ENCODE data around the gene ZNF286A. TPM values are rescaled to one million over a fixed set of nuclear protein-coding genes. Genes with fewer than 3 reads are reported as not detected.
A peak's percentile ranks its signal among the peaks of the same experiment; 100 is the strongest.
"Not testable (repeated sequence)": the region's sequence is repeated elsewhere in the genome, so short reads cannot be mapped to it uniquely, and the experiment has no call there.

ZNF286A gene
- total RNA-seq, 1 experiment from 2014 or later, result 56.3 TPM

DNA sequence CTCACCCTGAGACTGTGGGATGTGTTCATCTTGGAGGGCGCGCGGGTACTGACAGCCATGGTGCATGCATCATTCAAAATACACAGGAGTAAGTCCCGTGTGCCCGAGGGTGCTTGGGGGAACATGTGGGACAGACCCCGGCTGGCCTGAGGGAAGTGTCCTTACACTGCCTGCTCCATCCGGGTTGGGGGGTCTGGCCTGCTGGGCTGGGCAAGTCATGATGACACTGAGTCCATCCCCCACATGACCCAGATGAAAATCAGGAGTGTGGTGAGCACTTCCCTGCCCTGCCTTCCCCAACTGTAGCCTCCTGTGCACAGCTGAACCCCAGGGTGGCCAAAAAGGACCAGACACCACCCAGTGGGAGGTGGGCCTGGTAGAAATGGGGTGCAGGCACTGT lies 43.4 kb downstream of the ZNF286A start:
- in situ Hi-C loops (cut with HindIII; ENCODE audit: low sequenced_read_pairs), result no loop called here
- no peak for DNase-seq (ENCODE audit: low spot score)

DNA sequence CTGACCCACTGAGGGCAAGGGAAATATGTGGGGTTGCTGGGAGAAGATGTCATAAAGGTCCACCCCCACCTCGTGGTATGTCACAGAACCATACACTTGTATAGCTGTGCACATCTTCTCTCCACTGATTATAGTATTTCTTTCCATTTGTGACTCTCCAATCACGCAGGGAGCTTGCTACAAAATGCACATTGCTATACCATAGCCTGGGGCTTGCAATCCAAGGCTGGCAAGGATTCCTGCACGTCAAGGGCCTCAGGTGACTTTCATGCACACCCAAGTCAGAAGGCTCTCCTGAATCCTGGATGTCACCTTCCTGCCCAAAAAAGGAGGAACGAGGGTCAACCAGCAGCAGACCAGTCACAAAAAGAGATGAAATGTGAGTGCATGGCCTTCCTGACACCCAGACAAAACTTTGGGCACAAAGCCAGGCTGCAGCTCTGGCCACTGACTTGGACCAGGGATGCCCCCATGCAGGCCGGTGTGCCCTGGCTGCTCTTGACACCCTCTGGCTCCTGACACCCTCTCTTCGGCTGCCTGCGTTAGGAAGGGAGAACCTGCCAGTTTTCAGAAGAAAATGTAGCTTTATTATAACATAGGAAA lies 44.6 kb downstream of the ZNF286A start:
- DNase-seq (ENCODE audit: low spot score), result no peak
- in situ Hi-C loops (cut with HindIII; ENCODE audit: low sequenced_read_pairs), result no loop called here

DNA sequence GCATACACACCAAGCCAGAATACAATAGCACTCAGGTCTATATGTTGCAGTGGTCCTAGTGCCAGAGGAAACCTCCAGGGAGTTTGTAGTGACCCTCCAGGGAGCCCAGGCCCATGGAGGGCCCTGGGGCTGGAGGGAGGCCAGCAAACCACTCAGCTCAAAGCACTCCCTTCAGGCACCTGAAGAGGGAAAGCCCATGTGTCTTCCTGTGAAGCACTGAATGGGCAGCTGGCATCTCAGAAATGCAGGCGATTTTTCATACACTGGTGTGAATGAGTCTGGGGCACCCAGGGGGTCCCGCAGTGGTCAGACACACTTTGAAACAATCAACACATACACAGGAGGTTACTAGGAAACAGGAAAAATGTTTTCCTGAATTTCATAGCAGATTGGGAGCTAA lies 45.3 kb downstream of the ZNF286A start:
- no peak for DNase-seq (ENCODE audit: low spot score)
- in situ Hi-C loops (cut with HindIII; ENCODE audit: low sequenced_read_pairs), result no loop called here

DNA sequence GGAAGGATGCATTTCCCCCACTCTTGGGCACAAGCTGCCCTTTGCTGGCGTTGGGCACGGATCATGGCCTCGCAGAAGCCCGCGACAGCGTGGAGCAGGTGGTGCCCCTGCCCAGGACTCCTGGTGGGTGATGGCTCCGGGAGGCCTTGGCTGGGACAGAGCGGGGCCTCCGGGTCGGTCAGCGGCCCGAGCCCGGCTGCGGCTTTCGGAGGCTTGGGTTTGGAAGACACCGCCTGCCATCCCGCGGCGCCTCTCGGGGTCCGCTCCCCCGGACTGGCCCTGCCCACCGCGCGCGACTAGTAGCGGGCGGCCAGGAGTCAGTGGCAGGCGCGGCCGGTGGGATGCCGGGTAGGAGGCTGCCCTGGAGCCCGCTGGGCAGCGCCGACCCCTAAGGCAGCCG lies 49.9 kb downstream of the ZNF286A start:
- DNase-seq (ENCODE audit: low spot score); in situ Hi-C loops (cut with HindIII; ENCODE audit: low sequenced_read_pairs): not testable (repeated sequence)

DNA sequence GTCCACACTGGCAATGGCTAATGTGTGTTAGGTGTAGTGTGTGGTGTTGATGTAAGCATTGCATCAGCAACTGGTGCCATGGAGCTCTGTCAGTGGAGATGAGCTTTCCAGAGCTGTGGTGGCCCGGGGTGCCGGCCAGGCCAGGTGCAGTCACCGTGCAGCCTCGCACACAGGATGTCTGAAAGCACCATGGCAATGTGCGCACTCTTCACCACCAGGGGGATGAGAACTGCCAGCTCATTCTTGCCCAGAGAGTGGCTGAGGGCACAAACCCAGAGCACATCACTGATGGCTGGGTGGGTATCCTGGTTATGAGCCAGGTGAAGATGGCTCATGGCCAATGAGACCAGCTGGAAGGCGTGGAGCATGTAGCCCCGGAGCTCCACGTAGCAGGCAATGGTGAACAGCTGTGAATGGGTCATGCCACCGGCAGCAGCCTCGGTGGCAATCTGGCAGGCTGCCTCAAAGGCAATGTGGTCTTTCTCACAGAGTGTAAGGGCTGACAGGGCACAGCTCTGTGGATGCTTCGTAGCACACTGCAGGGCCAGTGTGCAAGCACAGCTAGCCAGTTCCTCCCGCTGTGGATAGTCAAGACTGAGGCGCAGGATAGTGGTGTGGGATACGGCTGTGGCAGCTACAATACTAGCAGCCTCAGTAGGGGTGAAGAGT lies 69.4 kb downstream of the ZNF286A start:
- DNase-seq (ENCODE audit: low spot score), result peak; percentile 6
- in situ Hi-C loops (cut with HindIII; ENCODE audit: low sequenced_read_pairs), result not testable (repeated sequence)

Other genes starting within 250 kb of the ZNF286A start
- 1.9 and 5.0 TPM in 2 replicates for gene CDRT4, start 232.1 kb upstream of the ZNF286A start, total RNA-seq (2014; rRNA removed; shearing (Covaris generic))
- gene TVP23C, start 136.3 kb upstream of the ZNF286A start, total RNA-seq (2014; rRNA removed; shearing (Covaris generic)), result 4.1 and 10.3 TPM in 2 replicates
- not detected in 2 replicates for gene FBXW10B, start 80.0 kb upstream of the ZNF286A start, total RNA-seq (2014; rRNA removed; shearing (Covaris generic))
- gene TRIM16, start 15.4 kb upstream of the ZNF286A start, total RNA-seq (2014; rRNA removed; shearing (Covaris generic)), result 19.0 and 47.9 TPM in 2 replicates
- gene TBC1D26, start 32.5 kb downstream of the ZNF286A start, total RNA-seq (2014; rRNA removed; shearing (Covaris generic)), result 0.61 TPM in 1 of 2 replicates, not detected in the other
- gene ADORA2B, start 245.4 kb downstream of the ZNF286A start, total RNA-seq (2014; rRNA removed; shearing (Covaris generic)), result 23.7 and 30.5 TPM in 2 replicates